Kidney glomerular epithelial cell (primary cell): ENCODE measurements around the gene BID.

Experiments used
- DNase-seq: peaks from one replicate; lab custom pipeline; 2025; lab: John Stamatoyannopoulos, UW

BID gene

DNA sequence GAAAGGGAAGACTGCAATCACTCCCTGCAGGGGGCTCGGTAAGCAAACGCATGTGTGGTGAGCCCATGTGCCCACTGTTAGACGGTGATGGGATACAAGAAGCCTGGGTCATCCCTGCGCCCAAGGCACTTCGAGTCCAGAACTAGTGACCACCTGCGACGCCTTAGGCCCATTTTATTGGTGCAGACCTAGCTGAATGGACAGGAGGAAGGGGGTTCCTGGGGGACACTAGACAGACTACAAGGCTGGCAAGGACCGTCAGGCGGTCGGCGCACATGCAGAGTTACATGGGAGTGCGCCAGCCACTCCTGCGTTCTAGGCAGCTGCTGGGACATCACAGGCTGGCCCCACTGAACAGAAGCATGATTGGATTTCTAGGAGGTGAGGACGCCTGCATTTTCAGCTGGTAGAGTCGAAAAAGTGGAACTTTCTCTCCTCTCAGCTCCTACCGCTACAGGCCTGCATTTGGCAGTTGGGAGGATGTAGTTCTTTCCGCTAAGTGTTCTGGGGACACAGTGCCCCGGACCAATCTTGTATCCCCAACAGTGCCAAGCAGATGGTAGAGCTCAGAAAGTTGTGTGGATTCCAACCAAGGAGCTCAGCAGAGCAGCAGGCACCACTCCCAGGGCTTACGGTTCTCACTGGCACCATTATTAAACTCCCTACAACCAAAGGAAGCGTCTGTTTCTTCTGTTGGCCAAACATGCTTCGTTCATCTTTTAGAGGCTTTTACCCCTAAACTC is 35.7 kb downstream of the BID start:
- DNase-seq = no peak

DNA sequence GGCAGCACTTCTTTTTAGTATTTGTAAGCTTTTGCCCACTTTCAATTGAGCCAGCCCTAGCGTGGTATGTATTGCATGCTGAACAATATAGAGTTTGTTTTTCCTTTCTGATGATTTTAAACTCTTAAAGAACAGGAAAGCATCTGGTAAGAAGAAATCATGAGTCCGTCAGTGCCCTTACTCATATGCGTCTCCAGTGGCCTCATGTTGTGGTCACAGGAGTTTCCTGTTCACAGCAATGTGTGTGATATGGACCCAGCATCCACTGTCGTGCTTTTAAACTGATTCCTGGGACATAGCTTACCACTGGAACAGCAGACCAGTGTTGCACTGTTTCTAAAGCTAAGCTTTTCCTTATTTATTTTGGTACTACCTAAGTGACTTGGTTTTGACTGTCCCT is 40.1 kb downstream of the BID start:
- no peak for DNase-seq

DNA sequence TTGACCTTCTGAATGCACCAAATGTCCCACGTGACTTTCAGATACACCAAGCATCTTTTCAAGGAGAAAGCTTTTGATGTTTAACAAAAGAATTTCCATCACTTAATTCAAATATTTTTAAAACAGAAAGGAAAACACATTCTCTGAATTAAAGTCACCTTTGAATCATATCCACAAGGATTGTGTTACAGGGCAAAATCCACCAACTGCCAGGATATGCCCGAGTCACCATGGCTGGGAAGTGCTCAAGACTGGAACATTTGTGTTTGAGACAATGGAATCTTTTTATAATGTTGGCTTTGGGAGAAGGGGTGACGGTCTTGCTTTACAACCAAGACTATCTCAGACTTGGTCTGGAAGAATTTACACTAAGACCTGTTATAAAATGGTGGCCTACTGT is 40.8 kb downstream of the BID start:
- no peak for DNase-seq

DNA sequence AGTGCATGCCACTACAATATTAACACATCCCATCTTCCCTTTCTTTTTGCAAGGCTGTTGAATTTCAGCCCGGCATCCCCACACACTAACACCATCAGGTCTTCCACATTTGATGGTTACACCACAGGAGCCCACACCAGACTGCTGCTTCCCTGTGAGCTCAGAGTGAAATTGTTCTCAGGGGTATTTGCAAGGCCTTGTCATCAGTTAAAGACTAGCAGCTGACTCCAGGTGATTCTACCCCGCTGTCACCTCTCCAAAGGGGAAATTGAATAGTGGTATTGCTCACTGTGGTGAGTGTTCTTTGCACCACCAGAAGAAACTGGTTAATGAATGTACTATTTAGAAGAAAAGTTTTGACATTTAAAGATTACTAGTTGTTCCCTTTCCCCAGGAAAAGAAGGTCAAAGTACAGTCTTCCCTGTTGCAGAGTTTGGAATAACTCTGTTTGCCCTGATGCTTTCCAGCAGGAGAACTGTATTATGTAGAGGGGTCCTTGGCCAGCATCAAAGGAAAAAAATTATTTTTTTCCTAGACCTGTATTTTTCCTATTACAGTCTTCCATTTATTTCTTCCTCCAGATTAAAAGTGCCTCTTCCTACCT is 41.9 kb downstream of the BID start:
- DNase-seq = no peak

DNA sequence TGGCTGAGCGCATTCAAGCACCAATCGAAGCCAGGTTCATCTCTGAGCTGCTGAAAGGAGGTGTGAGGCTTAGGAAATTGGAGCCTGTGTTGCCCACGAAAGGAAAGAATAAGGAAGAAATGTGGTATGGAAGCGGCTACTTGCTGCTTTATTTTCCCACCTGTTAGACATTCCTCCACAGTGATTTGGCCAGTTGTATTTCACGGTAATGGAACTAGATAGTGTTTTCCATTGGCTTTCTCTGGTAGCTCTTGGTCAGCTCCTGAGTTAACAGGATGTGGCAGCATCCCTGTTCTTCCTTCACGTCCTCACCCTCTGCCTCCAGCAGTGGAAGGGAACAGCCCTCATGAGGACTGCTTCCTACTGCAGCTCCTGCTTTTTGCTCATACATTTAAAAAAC is 44.7 kb downstream of the BID start:
- no peak for DNase-seq

DNA sequence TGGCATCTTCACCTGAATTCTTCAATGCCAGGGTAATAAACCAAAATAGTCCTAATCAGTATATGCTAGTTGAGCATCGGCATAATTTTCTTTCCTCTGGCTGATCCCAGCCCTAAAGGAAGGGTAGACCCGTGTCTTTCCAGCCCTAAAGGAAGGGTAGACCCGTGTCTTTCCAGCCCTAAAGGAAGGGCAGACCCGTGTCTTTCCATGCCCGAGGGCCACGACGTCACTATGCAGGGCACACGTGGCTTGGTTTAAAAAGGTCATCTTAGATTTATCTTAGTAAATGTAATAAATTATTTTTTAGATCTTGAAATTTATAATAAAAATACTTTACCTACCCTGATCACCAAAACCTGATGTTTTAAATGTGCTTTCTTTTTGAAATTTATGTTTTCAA is 45.5 kb downstream of the BID start:
- no peak for DNase-seq

DNA sequence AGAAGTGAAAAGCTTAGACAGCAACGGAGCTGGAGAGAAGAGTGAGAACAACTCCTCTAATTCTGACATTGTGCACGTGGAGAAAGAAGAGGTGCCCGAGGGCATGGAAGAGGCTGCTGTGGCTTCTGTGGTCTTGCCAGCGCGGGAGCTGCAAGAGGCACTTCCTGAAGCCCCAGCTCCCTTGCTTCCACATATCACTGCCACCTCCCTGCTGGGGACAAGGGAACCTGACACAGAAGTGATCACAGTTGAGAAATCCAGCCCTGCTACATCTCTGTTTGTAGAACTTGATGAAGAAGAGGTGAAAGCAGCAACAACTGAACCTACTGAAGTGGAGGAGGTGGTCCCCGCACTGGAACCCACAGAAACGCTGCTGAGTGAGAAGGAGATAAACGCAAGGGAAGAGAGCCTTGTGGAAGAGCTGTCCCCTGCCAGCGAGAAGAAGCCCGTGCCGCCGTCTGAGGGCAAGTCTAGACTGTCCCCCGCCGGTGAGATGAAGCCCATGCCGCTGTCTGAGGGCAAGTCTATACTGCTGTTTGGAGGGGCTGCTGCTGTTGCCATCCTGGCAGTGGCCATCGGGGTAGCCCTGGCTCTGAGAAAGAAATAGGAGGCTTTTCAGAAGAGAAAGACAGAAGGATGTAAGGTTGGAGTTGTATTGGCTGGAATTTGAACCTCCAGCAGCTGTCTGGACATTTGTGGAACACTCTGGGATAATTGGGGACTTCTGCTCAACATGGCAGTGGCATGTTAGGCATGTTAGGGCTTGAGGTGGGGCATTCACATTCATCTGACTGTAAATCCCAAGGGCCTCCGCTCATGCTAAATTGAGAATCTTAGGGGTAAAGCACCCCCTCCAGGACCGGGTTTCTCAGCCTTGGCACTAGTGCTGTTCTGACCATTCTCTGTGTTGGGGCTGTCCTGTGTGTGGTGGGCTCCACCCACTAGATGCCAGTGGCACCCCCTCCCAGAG is 47.1 kb downstream of the BID start:
- DNase-seq = no peak

DNA sequence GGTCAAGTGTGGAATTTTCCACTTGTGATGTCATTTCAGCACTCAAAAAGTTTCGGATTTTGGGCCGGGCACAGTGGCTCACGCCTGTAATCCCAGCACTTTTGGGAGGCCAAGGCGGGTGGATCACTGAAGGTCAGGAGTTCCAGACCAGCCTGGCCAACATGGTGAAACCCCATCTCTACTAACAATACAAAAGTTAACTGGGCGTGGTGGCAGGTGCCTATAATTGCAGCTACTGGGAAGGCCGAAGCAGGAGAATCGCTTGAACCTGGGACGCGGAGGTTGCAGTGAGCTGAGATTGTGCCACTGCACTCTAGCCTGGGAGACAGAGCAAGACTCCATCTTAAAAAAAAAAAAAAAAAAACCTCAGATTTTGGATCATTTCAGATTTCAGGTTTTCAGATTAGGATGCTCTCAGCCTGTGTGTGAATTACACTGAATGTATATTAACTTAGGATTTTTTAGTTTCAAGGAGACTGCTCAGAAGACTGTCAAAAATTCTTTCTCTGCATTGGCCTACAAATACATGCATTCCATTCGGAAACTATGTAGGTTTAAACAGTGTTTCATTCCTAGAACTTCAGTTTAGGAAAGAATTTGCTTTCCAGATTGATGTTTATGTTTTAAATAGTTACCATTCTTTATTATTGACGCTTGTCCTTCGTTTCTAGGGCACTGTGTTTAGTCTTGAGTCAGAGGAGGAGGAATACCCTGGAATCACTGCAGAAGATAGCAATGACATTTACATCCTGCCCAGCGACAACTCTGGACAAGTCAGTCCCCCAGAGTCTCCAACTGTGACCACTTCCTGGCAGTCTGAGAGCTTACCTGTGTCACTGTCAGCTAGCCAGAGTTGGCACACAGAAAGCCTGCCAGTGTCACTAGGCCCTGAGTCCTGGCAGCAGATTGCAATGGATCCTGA is 48.0 kb downstream of the BID start:
- no peak for DNase-seq

DNA sequence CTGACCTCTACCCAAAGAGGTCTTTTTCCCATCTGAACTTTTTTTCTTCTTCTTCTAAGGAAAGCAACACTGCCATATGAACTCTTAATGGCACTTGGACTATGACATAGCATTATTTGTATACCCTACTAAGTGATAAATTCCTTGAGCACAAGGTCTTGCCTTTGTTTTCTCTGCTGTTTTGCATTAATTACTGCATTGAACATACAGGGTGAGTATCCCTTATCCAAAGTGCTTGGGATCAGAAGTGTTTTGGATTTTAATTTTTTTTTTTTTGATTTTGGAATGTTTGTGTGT is 48.8 kb downstream of the BID start:
- no peak for DNase-seq

DNA sequence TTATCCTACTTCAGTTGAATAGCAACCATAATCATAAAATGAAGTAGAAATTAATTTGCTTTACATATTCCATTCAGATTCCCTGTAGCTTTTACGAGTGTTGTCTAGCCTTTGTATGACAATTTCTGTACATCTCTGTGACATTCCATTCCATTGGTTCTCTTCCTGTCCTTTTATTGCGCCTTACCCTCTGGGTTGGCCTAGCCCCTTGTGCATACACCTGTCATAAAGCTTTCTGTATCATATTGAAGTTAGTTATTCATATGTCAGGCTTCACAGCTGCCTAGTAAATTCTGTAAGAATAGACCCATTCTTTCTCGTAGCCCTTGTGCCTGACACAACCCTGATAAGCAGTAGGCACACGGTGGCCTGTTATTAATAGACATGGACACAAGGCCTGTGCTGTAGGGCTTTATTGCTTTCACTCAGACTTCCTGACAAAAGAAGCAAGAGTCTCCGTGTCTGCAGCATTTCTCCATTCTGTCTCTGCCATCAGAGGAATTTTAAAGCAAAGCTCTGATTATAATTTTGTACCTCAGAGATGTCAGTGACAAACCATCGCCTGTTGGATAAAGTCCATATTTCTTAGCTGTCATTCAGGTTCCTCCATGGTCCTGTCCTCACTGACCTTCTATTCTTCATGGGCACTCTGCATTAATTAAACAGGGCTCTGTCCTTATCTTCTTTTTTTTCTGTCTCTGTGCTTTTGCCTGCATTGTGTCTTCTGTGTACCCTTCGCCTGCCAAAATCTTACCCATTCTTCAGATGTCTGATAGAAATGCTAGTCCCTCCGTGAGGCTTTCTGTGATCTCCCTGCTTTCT is 49.4 kb downstream of the BID start:
- DNase-seq = no peak

DNA sequence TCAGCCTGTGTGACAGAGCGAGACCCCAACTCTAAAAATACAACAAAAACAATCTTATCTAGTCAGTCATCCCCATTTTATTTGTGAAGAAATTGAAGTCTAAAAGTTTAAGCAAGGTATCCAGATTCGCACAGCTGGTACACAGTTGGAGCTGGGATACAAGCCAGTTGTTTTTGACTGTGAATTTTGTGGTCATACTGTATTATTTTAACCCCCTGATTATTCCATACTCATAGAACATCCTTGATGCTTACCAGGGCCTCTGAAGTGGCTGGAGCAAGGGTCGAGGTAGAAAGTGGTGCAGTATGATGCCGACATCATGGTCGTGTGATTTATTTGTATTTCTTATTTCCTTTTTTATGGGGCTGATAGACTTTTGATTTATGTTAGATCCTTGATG is 50.0 kb downstream of the BID start:
- no peak for DNase-seq

DNA sequence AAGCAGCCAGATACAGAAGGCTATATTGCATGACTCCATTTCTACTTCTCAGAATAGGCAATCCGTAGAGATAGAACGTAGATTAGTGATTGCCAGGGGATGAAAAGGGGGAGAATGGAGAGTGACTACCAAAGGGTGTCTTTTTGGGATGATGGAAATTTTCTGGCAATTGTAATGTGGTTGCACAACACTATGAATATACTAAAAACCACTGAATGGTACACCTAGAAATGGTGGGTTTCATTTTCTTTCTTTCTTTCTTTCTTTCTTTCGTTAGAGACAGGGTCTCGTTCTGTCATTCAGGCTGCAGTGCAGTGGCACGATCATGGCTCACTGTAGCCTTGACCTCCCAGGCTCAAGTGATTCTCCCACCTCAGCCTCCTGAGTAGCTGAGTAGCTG is 54.4 kb downstream of the BID start:
- no peak for DNase-seq

DNA sequence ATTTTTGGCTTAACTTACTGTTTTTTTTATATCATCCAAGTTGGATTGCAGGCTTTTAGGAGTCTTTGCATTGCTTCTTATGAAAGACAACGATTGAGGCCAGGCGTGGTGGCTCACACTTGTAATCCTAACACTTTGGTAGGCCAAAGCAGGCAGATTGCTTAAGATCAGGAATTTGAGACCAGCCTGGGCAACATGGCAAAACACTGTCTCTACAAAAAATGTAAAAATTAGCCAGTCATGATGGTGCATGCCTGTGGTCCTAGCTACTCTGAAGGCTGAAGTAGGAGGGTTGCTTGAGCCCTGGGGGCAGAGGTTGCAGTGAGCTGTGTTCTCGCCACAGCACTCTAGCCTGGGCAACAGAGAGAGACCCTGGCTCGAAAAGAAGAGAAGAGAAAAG is 56.6 kb downstream of the BID start:
- DNase-seq = no peak

DNA sequence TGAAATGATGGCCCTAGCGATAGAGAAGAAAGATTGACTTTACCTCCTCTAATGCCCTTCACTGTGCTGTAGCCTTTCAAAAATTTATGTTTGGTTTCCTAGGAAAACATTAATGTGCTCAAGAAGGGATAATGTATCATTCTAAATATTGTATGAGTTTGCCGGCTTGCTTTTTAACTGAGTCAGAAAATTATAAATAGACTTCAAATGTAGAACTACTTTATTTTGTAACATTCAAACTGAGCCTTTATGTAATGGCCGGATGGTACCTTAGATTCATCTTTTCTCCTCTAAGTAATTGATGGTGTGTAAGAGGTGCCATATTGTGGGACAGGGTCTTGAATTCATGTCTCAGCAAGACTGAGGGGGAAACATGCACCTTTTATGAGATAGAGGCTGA is 57.7 kb downstream of the BID start:
- DNase-seq = no peak

DNA sequence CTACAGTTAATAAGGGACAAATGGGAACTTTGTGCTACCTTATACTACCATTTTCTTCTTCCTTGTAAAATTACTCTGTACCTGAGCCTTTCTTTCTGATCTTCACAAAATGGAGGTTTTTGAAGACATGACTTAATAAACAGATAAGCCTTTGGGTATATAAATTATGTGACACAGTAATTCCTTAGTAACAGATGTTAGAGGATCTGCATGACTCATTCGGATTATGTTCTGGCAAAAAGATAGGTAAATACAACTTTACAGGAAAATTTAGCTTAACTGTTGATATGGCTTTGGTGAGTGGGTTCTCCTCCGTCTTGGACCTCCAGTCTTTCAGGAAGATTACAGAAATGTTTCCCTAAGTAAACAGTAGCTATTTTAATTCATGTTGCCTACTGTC is 61.8 kb downstream of the BID start:
- no peak for DNase-seq

DNA sequence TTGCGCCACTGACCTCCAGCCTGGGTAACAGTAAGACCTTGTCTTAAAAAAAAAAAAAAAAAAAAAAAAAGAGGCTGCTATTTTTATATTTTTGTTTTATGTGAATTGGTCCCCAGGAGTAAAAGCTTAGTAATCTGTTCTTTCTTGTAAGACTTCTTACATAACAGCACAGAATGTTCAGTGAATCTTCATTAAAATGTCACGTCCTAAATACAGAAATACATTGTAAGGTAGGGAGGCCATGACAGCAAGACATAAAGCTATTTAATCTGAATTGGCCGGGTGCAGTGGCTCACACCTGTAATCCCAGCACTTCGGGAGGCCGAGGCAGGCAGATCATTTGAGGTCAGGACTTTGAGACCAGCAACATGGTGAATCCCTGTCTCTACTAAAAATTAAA is 64.2 kb downstream of the BID start:
- no peak for DNase-seq

DNA sequence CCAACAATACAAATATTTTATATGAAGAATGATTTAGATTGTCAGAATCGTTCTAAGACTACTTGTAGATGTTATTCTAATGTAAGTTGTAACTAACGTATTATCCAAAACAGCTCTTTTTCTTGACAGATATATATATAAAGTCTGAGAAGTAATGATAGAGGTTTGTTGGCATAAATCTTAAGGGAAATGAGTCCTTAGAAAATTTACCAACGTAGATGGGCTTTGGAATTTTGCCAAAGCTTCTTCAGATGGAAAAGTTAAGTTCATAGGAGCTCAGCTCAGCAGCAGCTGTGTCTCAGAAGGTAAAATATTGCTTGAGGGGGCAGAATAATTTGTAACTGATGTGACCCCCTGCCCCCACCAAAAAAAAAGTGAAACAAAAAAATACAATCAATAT is 66.7 kb downstream of the BID start:
- DNase-seq = peak; percentile 31

DNA sequence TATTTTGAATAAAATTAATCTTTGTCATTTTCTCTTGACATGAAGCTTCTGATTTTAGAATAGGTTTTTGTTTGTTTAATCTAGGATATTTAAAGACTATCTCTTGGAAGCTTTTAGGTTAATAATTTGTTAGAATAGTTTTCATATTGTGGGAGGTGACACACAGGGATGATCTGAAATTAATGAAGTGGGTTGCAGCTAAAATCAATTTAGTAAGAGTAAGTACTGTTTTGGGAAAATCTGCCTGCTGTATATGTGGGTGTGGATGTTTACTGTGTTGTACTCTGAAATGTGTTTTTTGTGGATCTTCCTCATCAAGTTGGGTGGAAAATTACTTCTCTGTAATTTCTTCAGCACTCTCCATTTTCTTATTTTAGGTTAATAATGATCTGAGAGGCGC is 67.3 kb downstream of the BID start:
- peak; percentile 78 for DNase-seq

DNA sequence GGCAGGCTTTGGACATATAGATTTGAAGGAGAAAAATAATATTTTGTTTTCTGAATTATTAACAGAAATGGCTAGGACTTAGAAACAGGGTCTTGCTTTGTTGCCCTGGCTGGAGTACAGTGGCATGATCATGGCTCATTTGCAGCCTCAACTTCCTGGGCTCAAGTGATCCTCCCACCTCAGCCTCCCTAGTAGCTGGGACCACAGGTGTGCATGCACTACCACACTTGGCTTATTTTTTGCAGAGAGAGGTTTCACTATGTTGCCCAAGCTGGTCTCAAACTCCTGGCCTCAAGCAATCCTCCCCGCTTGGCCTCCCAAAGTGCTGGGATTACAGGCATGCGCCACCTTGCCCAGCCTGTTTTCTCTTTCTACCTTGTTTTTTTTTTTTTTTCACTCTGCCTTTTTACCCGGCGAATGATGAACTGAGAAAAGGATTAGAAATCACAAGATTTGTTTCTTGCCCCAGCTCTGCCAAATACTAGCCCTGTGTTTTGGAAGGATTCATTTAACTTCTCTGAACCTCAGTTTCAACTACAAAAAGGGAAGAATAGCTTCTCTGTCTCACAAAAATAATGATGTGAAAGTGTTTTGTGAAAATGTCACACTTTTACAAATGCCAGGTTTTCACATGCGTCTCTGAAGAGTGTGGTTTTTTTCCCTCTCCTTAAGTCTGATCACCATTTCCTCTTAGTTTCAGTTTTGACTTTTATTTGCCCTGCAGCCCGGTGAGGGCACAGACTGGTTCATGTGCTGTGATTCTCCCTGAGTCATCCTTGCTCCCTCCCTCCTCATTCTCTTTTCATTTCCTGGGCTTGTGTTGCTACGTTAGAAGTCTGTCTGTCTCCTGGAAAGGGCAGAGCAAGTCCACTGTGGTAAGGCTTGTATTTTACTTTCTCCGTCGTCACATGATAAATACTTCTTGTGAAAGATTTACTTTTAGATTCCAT is 68.0 kb downstream of the BID start:
- peak; percentile 99 for DNase-seq

DNA sequence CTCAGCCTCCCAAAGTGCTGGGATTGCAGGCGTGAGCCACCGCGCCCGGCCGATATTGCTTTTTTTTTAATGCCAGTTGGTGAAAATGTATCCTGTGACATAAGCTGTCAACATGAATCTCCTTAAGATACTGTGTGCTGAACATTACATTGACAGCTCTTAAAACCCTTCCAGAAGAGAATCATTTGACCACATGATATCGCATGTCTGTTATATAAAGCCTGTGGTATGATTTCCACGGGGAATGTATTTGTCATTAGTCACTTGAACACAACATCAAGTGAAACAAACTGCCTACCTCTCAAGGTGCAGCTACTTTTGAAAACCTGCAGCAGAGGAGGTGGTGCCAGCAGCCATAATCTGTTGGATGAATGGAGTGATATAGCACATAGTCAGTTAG is 68.7 kb downstream of the BID start:
- DNase-seq = no peak
